RWPE2 (cell line): Measurements from ENCODE around the gene PDZD8.

Source experiments
- ATAC-seq: fragments of 200-7000 bp; cut with Tn5 transposase; 3 replicates; pipeline ENCODE4 v1.9.1; 2021; ENCODE audit warnings: low read depth
- DNase-seq: peaks from one replicate; pipeline ENCODE4 v3.0.0-alpha.2; 2020; ENCODE audit warnings: low spot score
- H3K27ac ChIP-seq: fragments of 450-650 bp; 2 replicates; pipeline ENCODE4 v1.5.1; 2017; ENCODE audit warnings: mild to moderate bottlenecking; ENCODE audit not compliant: poor library complexity, severe bottlenecking
- H3K27me3 ChIP-seq: fragments of 250-450 bp; sonication (Bioruptor Pico); 2 replicates; pipeline ENCODE4 v1.5.1; 2021; ENCODE audit warnings: mild to moderate bottlenecking, moderate library complexity; ENCODE audit not compliant: insufficient read depth, poor library complexity, severe bottlenecking
- H3K36me3 ChIP-seq: fragments of 250-450 bp; sonication (Bioruptor Pico); 2 replicates; pipeline ENCODE4 v1.5.1; 2020; ENCODE audit warnings: low read depth, mild to moderate bottlenecking, moderate library complexity
- H3K4me1 ChIP-seq: fragments of 250-450 bp; sonication (Bioruptor Pico); 2 replicates; pipeline ENCODE4 v1.5.1; 2021; ENCODE audit warnings: mild to moderate bottlenecking, moderate library complexity; ENCODE audit not compliant: insufficient read depth, poor library complexity, severe bottlenecking
- H3K4me3 ChIP-seq: fragments of 250-450 bp; sonication (Bioruptor Pico); 2 replicates; pipeline ENCODE4 v1.5.1; 2021; ENCODE audit warnings: mild to moderate bottlenecking, moderate library complexity; ENCODE audit not compliant: severe bottlenecking
- H3K9me3 ChIP-seq: fragments of 250-450 bp; sonication (Bioruptor Pico); 2 replicates; pipeline ENCODE4 v1.5.1; 2021; ENCODE audit warnings: mild to moderate bottlenecking, moderate library complexity; ENCODE audit not compliant: severe bottlenecking
- CTCF ChIP-seq: fragments of 450-650 bp; IDR thresholded peaks from one replicate; pipeline ENCODE4 v1.5.1; 2017; ENCODE audit warnings: mild to moderate bottlenecking, moderate library complexity; ENCODE audit not compliant: poor library complexity, severe bottlenecking

PDZD8 gene

GRCh38 chr10:117346574-117346973 lies 28.7 kb downstream of the PDZD8 start:
- no peak for DNase-seq
- Histone ChIP-seq H3K27ac (no peak overlapping the region), H3K9me3 (no peaks in the 10 kb centered on the region), H3K27me3 (no peaks in the 10 kb centered on the region), H3K4me1 (peaks cover 12% of the 10 kb centered on the region), H3K4me3 (no peak overlapping the region), H3K36me3 (no peaks in the 10 kb centered on the region)
- TF ChIP-seq CTCF, result no peak
- no peak for ATAC-seq

GRCh38 chr10:117345143-117345542 lies 30.1 kb downstream of the PDZD8 start:
- Histone ChIP-seq H3K9me3 (no peaks in the 10 kb centered on the region), H3K36me3 (no peaks in the 10 kb centered on the region), H3K4me1 (peaks cover 12% of the 10 kb centered on the region), H3K27ac (no peak overlapping the region), H3K27me3 (no peaks in the 10 kb centered on the region), H3K4me3 (no peak overlapping the region)
- ATAC-seq (no peak), DNase-seq (no peak)
- no peak for TF ChIP-seq CTCF

- ATAC-seq (peak; percentile 82), DNase-seq (no peak)
- H3K27ac ChIP-seq, result peak overlapping the region; percentile 46
- H3K4me3 ChIP-seq, result no peak overlapping the region
- no peaks in the 10 kb centered on the region for H3K36me3 ChIP-seq
- TF ChIP-seq CTCF, result no peak
- no peaks in the 10 kb centered on the region for H3K9me3 ChIP-seq
- no peaks in the 10 kb centered on the region for H3K27me3 ChIP-seq
- H3K4me1 ChIP-seq, result peaks cover 12% of the 10 kb centered on the region
Observed at GRCh38 chr10:117342641-117343040, 32.6 kb downstream of the PDZD8 start.

GRCh38 chr10:117341061-117341460 lies 34.2 kb downstream of the PDZD8 start:
- H3K4me1 ChIP-seq, result peaks cover 12% of the 10 kb centered on the region
- no peak for DNase-seq
- no peaks in the 10 kb centered on the region for H3K27me3 ChIP-seq
- TF ChIP-seq CTCF, result no peak
- no peak overlapping the region for H3K27ac ChIP-seq
- no peaks in the 10 kb centered on the region for H3K36me3 ChIP-seq
- H3K9me3 ChIP-seq, result no peaks in the 10 kb centered on the region
- no peak for ATAC-seq
- H3K4me3 ChIP-seq, result no peak overlapping the region

- peaks cover 12% of the 10 kb centered on the region for H3K4me1 ChIP-seq
- H3K27me3 ChIP-seq, result no peaks in the 10 kb centered on the region
- H3K9me3 ChIP-seq, result no peaks in the 10 kb centered on the region
- DNase-seq, result no peak
- ATAC-seq, result no peak
- no peak for TF ChIP-seq CTCF
- H3K27ac ChIP-seq, result no peak overlapping the region
- H3K4me3 ChIP-seq, result no peak overlapping the region
- 0 out of 2 replicates have a peak, but pooled peaks cover 1% of the 10 kb centered on the region for H3K36me3 ChIP-seq
Observed at GRCh38 chr10:117339979-117340378, 35.3 kb downstream of the PDZD8 start.
